GM20000 (cell line): ENCODE results near the gene CCDC146.

Experiments used
- DNase-seq: peaks from one replicate; pipeline ENCODE4 v3.0.0; 2012; ENCODE audit warnings: low spot score
- TF ChIP-seq, protein P1 (sequence below): IDR thresholded peaks from 2 replicates; pipeline ENCODE4 v1.5.1; 2012; ENCODE audit warnings: mild to moderate bottlenecking, control low read depth; ENCODE audit errors: extremely low read depth, missing control alignments

CCDC146 gene

DNA sequence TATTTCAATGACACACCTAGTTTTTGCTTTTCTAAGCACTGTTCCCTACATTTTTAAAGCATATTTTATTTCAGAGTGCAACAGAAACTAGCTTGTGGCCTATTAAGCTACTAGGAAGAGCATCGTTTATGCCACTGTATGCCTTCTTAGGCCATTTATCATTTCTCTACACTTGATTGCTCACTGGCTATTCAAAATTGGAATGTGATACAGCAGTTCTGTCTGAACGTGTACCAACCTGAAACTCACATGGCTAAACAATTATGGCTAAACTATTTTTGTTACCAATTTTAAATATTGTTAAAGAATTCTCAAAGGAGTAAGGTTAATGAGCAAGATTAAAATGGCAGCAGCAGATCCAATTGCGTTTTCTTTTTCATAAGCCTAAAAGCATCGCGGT, 188.6 kb downstream of the CCDC146 start:
- no peak for DNase-seq
- TF ChIP-seq, protein P1, sequence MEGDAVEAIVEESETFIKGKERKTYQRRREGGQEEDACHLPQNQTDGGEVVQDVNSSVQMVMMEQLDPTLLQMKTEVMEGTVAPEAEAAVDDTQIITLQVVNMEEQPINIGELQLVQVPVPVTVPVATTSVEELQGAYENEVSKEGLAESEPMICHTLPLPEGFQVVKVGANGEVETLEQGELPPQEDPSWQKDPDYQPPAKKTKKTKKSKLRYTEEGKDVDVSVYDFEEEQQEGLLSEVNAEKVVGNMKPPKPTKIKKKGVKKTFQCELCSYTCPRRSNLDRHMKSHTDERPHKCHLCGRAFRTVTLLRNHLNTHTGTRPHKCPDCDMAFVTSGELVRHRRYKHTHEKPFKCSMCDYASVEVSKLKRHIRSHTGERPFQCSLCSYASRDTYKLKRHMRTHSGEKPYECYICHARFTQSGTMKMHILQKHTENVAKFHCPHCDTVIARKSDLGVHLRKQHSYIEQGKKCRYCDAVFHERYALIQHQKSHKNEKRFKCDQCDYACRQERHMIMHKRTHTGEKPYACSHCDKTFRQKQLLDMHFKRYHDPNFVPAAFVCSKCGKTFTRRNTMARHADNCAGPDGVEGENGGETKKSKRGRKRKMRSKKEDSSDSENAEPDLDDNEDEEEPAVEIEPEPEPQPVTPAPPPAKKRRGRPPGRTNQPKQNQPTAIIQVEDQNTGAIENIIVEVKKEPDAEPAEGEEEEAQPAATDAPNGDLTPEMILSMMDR, result no peak

DNA sequence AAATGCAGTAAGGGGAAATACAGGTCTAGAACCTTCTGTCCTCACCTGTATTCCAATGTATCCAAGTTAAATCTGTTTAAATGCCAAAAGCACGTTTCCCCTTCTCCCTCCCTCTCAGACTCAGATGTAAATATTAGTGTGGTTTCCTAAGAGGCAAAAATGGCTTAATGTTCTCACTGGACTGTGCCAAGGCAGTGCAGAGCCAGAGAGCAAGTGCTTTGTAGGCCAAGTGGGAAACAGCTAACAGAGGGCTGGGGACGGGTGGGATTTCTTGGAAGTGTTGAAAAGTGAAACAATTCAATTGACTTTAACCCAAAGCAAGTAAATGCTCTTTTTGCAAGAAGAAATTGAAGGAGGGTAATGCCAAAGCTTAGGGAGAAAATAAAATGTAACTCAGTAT, 190.7 kb downstream of the CCDC146 start:
- TF ChIP-seq, protein P1, result no peak
- no peak for DNase-seq

DNA sequence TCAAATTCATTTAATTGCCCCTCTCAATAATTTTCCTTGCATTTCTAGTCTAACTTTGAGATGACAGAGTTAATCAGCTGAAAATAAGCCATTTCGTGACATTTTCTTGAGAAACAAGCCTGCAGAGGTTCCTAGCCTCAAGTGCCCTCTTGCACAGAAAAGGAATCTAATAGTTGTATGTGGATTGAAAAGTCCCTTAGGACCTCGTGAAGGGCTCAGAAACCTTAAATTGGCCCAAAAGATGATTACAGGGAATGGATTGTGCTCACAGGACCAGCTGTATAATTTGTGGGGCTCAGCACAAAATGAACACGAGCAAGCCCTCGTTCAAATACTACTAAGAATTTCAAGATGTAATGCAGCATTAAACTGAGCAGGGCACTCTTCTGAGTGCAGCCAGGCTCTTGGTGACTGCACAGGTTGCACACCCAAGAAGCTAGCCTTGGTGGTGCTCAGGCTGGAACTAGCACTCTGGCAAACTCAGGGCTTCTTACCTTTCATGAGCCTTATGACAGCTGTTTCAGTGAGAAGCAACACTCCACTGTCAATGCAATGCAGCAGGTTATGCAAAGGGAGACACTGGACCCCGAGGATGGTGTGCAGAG, 191.6 kb downstream of the CCDC146 start:
- no peak for DNase-seq
- TF ChIP-seq, protein P1, result no peak

DNA sequence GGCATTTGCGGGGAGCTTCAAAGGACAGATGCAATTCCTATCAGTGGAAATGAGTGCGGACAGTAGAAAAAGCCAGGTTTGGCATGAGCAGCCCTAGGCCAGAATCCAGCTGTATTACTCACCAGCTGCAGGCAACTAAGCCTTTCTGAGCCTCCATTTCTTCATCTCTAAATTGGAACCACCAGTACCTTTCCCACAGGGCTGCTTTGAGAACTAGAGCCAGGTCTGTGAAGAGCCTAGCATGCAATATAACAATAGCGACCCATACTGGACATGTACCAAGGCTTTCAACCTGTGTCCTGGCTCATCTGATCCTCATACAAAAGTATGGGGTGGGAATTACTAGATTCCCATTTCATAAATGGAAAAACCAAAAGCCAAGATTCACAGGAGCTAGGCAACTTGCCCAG, 192.8 kb downstream of the CCDC146 start:
- DNase-seq, result no peak
- TF ChIP-seq, protein P1, result no peak

DNA sequence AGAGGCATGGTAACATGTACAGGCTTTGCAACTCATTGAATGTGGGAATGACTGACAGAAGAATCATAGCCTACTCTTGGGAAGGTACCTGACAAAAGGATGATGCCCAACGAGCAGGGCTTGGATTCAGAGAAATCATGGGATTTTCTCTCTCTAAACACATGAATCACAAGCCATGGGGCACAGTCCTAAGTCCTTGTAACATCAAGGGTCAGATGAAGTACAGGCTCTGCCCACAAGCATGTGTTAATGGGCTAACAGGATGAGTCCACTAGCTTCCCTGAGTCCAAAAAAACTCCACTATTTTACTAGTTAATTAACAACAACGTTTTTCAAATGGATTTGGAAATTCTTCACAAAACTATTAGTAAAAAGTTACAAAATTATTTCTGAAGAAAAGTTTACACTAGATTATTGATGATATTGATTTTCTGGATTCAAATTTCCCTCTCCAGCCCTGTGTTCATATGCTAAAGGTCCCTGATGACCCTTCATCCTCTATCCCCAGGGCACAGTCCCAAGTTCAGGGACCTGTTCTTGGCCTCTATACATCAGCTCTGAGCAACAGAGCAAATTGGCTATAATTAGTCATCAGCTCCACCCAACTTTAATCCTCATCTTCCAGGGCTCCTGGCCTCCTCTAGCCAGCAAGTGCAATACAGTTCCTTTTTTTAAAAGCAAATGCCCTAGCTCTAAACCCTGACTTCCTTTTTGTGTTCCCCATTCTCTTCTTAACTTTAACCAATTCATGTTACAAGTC, 194.0 kb downstream of the CCDC146 start:
- TF ChIP-seq, protein P1, result no peak
- DNase-seq, result no peak

DNA sequence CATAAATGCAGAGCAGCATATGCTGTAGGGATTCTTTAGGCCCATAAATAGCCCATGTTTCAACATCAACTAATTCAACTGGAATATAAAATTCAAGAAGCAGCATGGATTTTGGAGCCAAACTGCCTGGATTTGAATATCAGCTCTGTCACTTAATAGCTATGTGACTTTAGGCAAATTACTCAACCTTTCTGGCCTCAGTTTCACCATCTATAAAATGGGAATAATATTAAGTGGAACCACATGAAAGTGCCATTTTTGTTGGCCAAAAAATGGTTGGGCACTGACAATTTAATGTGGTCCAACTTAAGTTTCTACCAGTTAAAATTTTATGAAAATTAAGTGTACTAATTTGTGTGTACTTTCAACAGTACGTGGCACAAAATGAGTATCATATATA, 195.6 kb downstream of the CCDC146 start:
- TF ChIP-seq, protein P1, result no peak
- DNase-seq, result no peak

DNA sequence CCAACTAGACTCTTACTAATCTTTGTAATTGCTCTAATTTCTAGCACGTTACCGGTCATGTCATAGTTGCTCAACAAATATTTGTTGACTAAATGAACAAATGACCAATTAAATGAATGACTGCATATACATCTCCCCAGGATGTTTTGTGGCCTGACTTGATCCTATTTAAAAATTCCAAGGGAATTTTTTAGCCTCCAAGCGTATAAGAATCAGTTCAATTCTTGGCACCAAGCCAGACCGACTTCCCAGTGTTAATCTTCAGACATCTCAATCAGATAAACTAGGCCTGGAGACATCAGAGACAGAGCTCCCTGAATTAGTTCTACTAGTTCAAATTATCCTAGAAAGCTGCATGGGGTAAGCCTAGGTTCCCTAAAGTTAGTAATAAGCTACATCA, 197.7 kb downstream of the CCDC146 start:
- TF ChIP-seq, protein P1, result no peak
- DNase-seq, result no peak
